NT2/D1 (cell line): ENCODE results near the gene ZNF197.

Source experiments
- SUZ12 ChIP-seq: IDR thresholded peaks from 2 replicates; pipeline ENCODE4 v1.6.1; 2011; ENCODE audit not compliant: insufficient read length, insufficient read depth; ENCODE audit errors: extremely low read depth
- YY1 ChIP-seq: IDR thresholded peaks from 2 replicates; pipeline ENCODE4 v1.6.1; 2011; ENCODE audit not compliant: insufficient read length, insufficient read depth
- ZNF274 ChIP-seq: IDR thresholded peaks from 2 replicates; pipeline ENCODE4 v1.6.1; 2011; ENCODE audit warnings: mild to moderate bottlenecking, low read depth, low read length

DNA sequence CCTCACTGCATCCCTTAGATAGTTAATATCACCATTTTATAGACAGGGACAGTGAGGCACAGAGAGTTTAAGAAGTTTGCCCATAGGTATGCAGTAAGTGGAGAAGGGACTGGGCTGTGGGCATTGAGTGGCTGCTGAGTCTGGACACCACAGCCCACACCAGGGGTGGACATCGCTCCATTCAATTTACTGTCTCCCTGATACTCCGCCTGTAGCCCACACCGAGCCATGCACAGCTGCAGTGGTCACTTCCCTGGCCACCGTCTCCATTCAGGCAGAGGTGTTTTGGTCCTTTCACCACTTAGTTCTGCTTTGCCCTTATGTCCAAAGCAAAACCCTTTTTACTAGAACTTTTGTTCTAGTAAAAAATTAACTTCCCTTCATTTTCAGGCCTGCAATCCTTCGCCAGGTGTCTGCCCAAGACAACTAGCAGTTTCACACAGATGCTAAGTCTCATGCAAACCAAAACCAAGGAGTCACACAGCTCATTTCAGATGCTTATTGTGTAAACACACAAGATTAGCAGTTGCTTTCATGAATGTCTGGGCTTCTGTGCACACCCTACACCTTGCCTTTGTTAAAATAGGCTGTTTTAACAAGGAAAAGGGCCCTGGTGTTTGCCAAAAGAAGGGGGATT is 53.8 kb downstream of the ZNF197 start:
- TF ChIP-seq SUZ12 (no peak), ZNF274 (no peak), YY1 (no peak)
